ENCODE measurements around the gene ODAD4. TPM values are rescaled to one million over a fixed set of nuclear protein-coding genes. Genes with fewer than 3 reads are reported as not detected.

The ODAD4 gene
- total and polyA plus RNA-seq, 2 of the 8 experiments (the other 6 are each of a cell fraction or from before 2014, with no cell fraction given) = 0.48 to 1.3 TPM

DNA sequence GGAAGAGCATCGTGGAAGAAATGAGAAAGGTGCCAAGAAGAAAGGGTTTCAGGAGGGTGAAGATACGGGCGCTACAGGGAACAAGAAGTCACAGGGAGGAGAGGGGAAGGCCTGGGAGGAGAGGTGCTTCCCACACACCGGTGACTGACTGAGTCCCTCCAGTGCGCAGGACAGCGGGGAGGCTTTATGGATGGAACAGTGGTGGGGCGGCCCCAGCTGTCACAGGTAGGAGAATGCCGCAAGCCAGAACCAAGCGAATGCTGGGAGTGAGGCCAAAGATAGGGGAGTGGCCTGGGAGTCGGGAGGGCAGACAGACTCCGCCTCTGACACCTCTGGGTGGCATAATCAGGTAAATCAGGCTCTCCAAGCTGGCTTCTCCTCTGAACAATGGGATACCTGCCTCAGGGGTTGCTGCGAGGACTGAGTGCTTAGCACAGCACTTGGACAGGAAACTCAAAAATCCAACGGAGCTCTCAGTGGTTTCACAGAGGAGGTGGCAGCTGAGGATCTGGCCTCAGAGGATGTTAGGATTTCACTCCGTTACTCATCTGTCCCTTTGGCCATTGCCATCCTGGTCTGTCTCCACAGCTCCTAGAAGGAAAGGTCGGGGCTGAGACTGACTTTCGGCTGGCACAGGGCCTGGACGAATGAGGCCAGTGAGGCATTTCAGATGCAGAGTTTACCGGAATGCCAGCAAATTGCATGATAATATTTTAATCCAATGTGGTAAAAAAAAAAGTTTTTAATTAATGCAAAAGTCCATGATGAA, 35.5 kb downstream of the ODAD4 start:
- Histone ChIP-seq H3K9ac (replicated peaks in 1 of 4; ENCODE audit: extremely low read depth in 1 of 4, low read depth in 3 of 4, low read length in 3 of 4) (peak overlapping the region in 3 of 4 experiments; percentile 9 to 53 (median 19); a peak in 4 of 7 replicates), H4K8ac (ENCODE audit: extremely low read depth, insufficient read depth, low read length) (peak overlapping the region; percentile 39; the same call in 1 of the 2 replicates)
- TF ChIP-seq BRCA1 (IDR thresholded peaks at IDR 0.05; ENCODE audit: low read depth, low read length) (no peak), TAF7 (optimal IDR thresholded peaks at IDR 0.05; ENCODE audit: borderline replicate concordance, low read depth, low read length) (peak; percentile 6), SUZ12 (IDR thresholded peaks at IDR 0.05; ENCODE audit: low read length) (no peak), RFX5 (IDR thresholded peaks at IDR 0.05; ENCODE audit: borderline replicate concordance, low read depth, low read length) (no peak)
- TF ChIP-seq, protein P1, sequence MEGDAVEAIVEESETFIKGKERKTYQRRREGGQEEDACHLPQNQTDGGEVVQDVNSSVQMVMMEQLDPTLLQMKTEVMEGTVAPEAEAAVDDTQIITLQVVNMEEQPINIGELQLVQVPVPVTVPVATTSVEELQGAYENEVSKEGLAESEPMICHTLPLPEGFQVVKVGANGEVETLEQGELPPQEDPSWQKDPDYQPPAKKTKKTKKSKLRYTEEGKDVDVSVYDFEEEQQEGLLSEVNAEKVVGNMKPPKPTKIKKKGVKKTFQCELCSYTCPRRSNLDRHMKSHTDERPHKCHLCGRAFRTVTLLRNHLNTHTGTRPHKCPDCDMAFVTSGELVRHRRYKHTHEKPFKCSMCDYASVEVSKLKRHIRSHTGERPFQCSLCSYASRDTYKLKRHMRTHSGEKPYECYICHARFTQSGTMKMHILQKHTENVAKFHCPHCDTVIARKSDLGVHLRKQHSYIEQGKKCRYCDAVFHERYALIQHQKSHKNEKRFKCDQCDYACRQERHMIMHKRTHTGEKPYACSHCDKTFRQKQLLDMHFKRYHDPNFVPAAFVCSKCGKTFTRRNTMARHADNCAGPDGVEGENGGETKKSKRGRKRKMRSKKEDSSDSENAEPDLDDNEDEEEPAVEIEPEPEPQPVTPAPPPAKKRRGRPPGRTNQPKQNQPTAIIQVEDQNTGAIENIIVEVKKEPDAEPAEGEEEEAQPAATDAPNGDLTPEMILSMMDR (IDR thresholded peaks at IDR 0.05; ENCODE audit: control extremely low read depth in 1 of 3, insufficient read depth in 1 of 3, low read depth in 1 of 3, low read length in 3 of 3) = peak in 1 of 3 experiments; percentile 1; a peak in 1 of 4 replicates
- TF ChIP-seq, protein P2, sequence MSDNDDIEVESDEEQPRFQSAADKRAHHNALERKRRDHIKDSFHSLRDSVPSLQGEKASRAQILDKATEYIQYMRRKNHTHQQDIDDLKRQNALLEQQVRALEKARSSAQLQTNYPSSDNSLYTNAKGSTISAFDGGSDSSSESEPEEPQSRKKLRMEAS (IDR thresholded peaks at IDR 0.05) = no peak

More for the DNA sequence above, 35.5 kb downstream of the ODAD4 start:
- peaks cover 0 to 3% (median under 1%) of the 10 kb centered on the region in 4 experiments; a peak in 1 of 8 replicates for H3K36me3 ChIP-seq (ENCODE audit: control insufficient read depth in 2 of 4, insufficient read depth in 4 of 4, low read length in 3 of 4)
- H3K4me2 ChIP-seq (ENCODE audit: insufficient read depth in 1 of 2, low read depth in 2 of 2, low read length in 2 of 2) = peak overlapping the region; percentile 86 to 95
- peaks cover 8% of the 10 kb centered on the region; the same call in 1 of the 2 replicates for H3K23me2 ChIP-seq (ENCODE audit: low read depth, low read length)
- H2BK5ac ChIP-seq (ENCODE audit: low read depth, low read length) = no peak overlapping the region
- peak overlapping the region; percentile 50 for H4K5ac ChIP-seq (ENCODE audit: insufficient read length, low read depth, low read length)
- peaks cover 0 to 8% of the 10 kb centered on the region in 2 experiments for H4K20me1 ChIP-seq (replicated peaks in 1 of 2; ENCODE audit: control insufficient read depth in 1 of 2, insufficient read depth in 2 of 2, low read length in 2 of 2)
- peak overlapping the region; percentile 61 for H3K27ac ChIP-seq (ENCODE audit: low read depth, low read length)
- peak in 1 of 2 experiments; percentile 82 for DNase-seq (ENCODE audit: low read depth in 1 of 2, low spot score in 2 of 2)
- H2BK20ac ChIP-seq (ENCODE audit: low read length) = no peak overlapping the region
- H3K27me3 ChIP-seq (replicated peaks in 1 of 4; ENCODE audit: control insufficient read depth in 3 of 4, extremely low read depth in 1 of 4, insufficient read depth in 3 of 4, low read length in 3 of 4) = no peaks in the 10 kb centered on the region
- H3K4me1 ChIP-seq (replicated peaks in 1 of 4; ENCODE audit: control insufficient read depth in 3 of 4, insufficient read depth in 4 of 4, low read length in 3 of 4) = peaks cover 0 to 10% (median 5%) of the 10 kb centered on the region in 4 experiments; a peak in 6 of 7 replicates
- ChIA-PET POLR2A (ENCODE audit: partially characterized antibody) (interaction anchor here (0.6 to 6.3 kb wide), 23 partner anchors 10 to 708 kb away, joined by 3 to 67 read pairs (median 4); partner anchors contain the start of genes ACLY, DNAJC7, EIF1 and JUP), CTCF (ENCODE audit: partially characterized antibody) (interaction anchor here (0.8 to 11.6 kb wide), 17 partner anchors 9 to 164 kb away, joined by 3 to 205 read pairs (median 3); partner anchors contain the start of genes ACLY and NKIRAS2)
- no peak overlapping the region for H3K23ac ChIP-seq (ENCODE audit: insufficient read length)
- no peaks in the 10 kb centered on the region for H3K79me2 ChIP-seq (ENCODE audit: control insufficient read depth in 1 of 2, insufficient read depth in 2 of 2, low read length in 2 of 2)
- H3K4me3 ChIP-seq (ENCODE audit: extremely low read depth in 1 of 4, insufficient read depth in 2 of 4, low read depth in 3 of 4, low read length in 4 of 4) = peak overlapping the region; percentile 71 to 96 (median 78)
- peak; percentile 86 for FAIRE-seq
- H4K91ac ChIP-seq (replicated peaks; ENCODE audit: insufficient read length, low read length) = peak overlapping the region; percentile 45
- 0 out of 2 replicates have a peak overlapping the region, but pooled peaks have one; percentile 1 for H2AK5ac ChIP-seq (ENCODE audit: low read depth, low read length)
- H3K56ac ChIP-seq (replicated peaks; ENCODE audit: insufficient read length, low read depth, low read length) = no peak overlapping the region
- no peak overlapping the region for H2BK15ac ChIP-seq (ENCODE audit: low read length)
- no peak overlapping the region for H3K4ac ChIP-seq (replicated peaks; ENCODE audit: insufficient read length, low read depth, low read length)
- H2AFZ ChIP-seq (ENCODE audit: low read length) = no peak overlapping the region
- peaks cover 3% of the 10 kb centered on the region; the same call in 1 of the 2 replicates for H3K79me1 ChIP-seq (ENCODE audit: low read depth, low read length)
- 12% methylated on average over 18 of the region's 18 CpGs; no CpG with 5 or more reads in 1 of the 2 experiments for WGBS, 2 experiments (ENCODE audit: extremely low coverage in 1 of 2, insufficient coverage in 1 of 2, insufficient read length in 1 of 2, insufficient replicate concordance in 2 of 2, low coverage in 1 of 2, low lambda C conversion rate in 2 of 2, missing lambda C conversion rate in 1 of 2)
- H3K18ac ChIP-seq (ENCODE audit: extremely low read depth, low read length) = no peak overlapping the region; the same call in 1 of the 2 replicates
- H2BK120ac ChIP-seq (replicated peaks; ENCODE audit: low read depth, low read length) = peak overlapping the region; percentile 69
- no peaks in the 10 kb centered on the region for H3K9me3 ChIP-seq (ENCODE audit: insufficient read depth in 2 of 2, low read depth in 1 of 2, low read length in 1 of 2)
- no peak overlapping the region for H2BK12ac ChIP-seq (ENCODE audit: low read depth, low read length)
- H3K14ac ChIP-seq (ENCODE audit: insufficient read length) = no peak overlapping the region

Measured in H1 (cell line).